ENCODE data around the gene PLXNA4.

The PLXNA4 gene

GRCh38 chr7:132361146-132361545 lies 215.1 kb downstream of the PLXNA4 start:
- no peak for DNase-seq (ENCODE audit: low read depth, low spot score)

DNA sequence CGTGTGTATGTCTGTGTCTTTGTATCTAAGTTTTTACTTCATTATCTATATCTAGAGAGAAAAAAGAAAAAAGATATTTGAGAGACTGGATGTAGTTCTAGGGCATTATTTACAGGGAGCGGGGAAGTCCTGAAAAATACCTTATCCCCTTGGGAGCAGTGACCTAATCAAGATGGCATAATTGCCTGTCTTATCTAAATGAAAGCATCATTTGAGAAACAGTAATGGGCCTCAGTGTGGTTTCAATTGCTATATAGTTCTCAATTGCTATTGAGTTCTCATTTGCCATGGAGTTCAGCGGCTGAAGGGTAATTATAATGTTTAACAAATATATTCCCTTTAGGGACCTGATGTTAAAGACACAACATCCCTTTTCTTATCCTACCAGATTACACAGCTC lies 216.5 kb downstream of the PLXNA4 start:
- no peak for DNase-seq (ENCODE audit: low read depth, low spot score)

GRCh38 chr7:132355048-132355447 lies 221.2 kb downstream of the PLXNA4 start:
- no peak for DNase-seq (ENCODE audit: low read depth, low spot score)

GRCh38 chr7:132354527-132354926 lies 221.7 kb downstream of the PLXNA4 start:
- no peak for DNase-seq (ENCODE audit: low read depth, low spot score)

- peak; percentile 26 for DNase-seq (ENCODE audit: low read depth, low spot score)
Measured at GRCh38 chr7:132353936-132354335, 222.3 kb downstream of the PLXNA4 start.

DNA sequence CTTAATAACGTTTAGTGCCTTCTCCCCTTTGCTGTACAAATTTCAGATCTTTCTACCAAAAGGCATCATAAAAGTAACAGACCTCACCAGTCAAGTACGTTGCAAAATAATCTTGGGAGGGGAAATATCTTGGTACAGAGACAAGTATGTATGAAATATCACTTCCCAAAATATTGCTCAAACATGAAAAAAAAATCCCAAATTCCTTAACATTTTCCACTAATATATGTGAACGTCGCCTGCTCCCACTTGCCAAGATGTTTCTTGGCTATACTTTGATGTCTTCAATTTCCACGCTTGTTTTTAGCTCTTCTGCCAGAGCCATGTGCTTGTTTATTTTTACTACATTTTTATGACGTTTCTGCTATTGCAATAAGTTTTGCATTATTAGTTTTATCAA lies 223.5 kb downstream of the PLXNA4 start:
- DNase-seq (ENCODE audit: low read depth, low spot score), result no peak

GRCh38 chr7:132351954-132352499 lies 224.2 kb downstream of the PLXNA4 start:
- DNase-seq (ENCODE audit: low read depth, low spot score), result peak; percentile 36

DNA sequence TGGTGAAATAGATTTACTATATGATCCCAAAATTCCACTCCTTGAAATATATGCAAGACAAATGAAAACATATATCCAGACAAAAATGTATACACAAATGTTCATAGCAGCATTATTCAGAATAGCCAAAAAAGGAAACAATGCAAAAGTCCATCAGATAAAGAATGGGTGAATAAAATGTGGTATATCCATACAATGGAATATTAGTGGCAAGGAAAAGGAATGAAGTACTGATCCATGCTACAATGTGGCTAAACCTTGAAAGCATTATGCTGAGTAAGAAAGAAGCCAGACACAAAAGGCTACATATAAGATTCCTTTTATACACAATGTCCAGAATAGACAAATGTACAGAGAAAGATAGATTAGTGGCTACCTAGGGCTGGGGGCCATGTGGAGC lies 225.5 kb downstream of the PLXNA4 start:
- no peak for DNase-seq (ENCODE audit: low read depth, low spot score)

DNA sequence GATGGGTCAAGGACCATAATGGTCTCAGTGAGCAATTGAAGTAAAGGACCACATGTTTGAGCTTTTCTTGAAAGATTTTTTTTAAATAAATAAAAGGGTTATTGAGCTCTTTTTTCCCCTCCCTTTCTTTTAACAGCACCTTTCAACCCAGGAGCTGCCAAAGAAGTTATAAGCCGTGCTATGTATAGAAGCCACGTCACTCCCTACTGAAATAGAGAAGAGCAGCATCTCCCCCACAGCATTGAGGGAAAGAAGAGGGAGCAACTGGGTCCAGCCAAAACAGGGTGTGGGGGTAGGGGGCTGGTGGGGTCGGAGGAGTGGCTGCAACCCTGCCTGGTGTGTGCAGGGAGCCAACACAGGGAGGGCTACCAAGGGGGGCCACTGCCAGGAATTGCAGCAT lies 227.2 kb downstream of the PLXNA4 start:
- no peak for DNase-seq (ENCODE audit: low read depth, low spot score)

DNA sequence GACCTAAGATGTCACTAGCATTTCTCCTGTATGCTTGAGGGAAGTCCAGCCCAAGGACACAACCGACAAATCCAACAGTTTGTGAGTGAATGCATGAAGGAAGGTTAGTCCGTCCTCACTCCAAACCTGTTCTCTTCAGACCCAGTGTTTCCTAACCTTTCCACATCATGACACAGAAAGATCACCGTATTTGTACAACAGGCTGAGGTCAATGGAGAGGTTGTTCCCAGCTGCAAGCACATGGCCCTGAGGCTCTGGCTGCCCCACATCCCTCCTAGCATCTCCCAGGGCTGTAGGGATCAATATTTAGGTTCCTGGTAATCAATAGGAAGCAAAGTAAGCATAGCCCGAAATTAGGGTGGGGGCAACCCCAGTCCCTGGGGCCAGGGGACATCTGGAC lies 227.9 kb downstream of the PLXNA4 start:
- DNase-seq (ENCODE audit: low read depth, low spot score), result no peak

DNA sequence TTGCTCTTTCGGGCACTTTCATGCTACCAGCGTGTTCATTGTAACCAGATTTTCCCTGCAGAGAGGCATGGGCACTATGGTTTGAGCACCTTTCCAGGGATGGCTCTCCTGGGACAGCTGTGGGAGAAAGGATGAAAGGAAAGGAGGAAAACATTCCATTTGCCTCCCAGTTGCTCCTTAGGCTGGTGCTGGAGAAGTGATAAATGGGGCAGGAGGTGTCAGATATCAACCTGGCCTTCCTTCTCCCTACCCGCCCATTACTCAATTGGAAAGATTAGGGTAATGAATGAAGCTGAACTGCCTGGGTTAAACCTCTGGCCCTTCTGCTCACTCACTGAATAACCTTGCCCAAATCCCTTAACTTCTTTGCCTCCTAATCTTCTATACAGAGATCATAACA lies 228.4 kb downstream of the PLXNA4 start:
- no peak for DNase-seq (ENCODE audit: low read depth, low spot score)

GRCh38 chr7:132347123-132347522 lies 229.1 kb downstream of the PLXNA4 start:
- no peak for DNase-seq (ENCODE audit: low read depth, low spot score)

- DNase-seq (ENCODE audit: low read depth, low spot score), result no peak
Measured at GRCh38 chr7:132345543-132346129, 230.6 kb downstream of the PLXNA4 start.

- DNase-seq (ENCODE audit: low read depth, low spot score), result no peak
Measured at GRCh38 chr7:132345030-132345429, 231.2 kb downstream of the PLXNA4 start.

- DNase-seq (ENCODE audit: low read depth, low spot score), result no peak
Measured at GRCh38 chr7:132343199-132343598, 233.1 kb downstream of the PLXNA4 start.

DNA sequence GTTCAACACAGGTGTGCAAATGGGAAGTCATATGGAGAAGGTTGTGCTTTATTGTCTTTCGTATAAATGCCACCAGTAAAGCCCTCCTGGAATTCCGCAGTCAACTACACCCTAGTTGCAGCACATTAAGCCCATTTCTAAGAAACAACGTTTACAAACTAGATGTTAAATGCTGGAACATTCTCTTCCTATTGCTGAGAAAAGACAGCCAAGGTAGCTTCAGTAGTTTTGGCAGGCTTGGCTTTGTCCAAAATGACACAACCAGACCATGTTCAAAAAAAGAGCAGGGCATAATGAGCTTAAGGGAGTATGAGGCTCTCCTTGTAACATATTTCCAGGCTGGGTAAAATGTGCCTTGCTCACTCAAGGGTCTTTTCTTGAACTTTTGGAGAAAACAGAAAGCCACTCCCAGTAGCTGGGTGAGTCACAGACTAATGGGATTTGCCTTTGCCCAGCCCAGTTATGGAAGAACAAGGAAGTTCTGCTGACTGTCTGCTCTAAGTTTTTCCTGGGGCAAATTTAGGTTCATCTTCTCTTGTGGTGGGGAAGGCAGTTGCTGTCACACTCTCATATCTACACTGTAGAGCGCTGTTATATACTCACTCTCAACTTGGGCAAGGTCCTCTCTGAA lies 238.7 kb downstream of the PLXNA4 start:
- no peak for DNase-seq (ENCODE audit: low read depth, low spot score)

- no peak for DNase-seq (ENCODE audit: low read depth, low spot score)
Measured at GRCh38 chr7:132336797-132337196, 239.5 kb downstream of the PLXNA4 start.

DNA sequence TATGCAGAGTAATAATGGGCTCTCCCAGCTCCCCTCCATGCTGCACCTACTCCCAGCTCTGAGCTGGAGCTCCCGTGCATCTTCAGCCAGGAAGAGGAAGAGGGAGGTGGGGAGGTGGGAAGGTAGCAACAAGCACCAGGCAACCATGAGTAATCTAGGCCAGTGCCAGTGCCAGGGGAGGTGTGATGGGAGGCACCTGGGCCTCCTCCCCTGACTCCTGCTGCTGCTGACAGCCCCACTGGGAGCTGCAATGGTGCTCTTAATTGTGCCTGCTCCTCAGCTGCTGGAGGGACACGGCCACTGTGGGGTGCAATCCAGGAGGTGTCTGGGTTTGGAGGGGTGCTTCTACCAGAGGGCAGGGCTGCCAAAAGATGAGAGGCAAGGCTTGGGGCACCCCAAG lies 243.0 kb downstream of the PLXNA4 start:
- no peak for DNase-seq (ENCODE audit: low read depth, low spot score)

GRCh38 chr7:132328760-132329159 lies 247.5 kb downstream of the PLXNA4 start:
- DNase-seq (ENCODE audit: low read depth, low spot score), result no peak

- no peak for DNase-seq (ENCODE audit: low read depth, low spot score)
Measured at GRCh38 chr7:132328047-132328620, 248.1 kb downstream of the PLXNA4 start.

GRCh38 chr7:132326878-132327589 lies 249.2 kb downstream of the PLXNA4 start:
- no peak for DNase-seq (ENCODE audit: low read depth, low spot score)

- no peak for DNase-seq (ENCODE audit: low read depth, low spot score)
Measured at GRCh38 chr7:132322970-132323369, 253.3 kb downstream of the PLXNA4 start.

GRCh38 chr7:132321387-132321786 lies 254.9 kb downstream of the PLXNA4 start:
- no peak for DNase-seq (ENCODE audit: low read depth, low spot score)
